ENCODE data around the gene LBX1.

The LBX1 gene

DNA sequence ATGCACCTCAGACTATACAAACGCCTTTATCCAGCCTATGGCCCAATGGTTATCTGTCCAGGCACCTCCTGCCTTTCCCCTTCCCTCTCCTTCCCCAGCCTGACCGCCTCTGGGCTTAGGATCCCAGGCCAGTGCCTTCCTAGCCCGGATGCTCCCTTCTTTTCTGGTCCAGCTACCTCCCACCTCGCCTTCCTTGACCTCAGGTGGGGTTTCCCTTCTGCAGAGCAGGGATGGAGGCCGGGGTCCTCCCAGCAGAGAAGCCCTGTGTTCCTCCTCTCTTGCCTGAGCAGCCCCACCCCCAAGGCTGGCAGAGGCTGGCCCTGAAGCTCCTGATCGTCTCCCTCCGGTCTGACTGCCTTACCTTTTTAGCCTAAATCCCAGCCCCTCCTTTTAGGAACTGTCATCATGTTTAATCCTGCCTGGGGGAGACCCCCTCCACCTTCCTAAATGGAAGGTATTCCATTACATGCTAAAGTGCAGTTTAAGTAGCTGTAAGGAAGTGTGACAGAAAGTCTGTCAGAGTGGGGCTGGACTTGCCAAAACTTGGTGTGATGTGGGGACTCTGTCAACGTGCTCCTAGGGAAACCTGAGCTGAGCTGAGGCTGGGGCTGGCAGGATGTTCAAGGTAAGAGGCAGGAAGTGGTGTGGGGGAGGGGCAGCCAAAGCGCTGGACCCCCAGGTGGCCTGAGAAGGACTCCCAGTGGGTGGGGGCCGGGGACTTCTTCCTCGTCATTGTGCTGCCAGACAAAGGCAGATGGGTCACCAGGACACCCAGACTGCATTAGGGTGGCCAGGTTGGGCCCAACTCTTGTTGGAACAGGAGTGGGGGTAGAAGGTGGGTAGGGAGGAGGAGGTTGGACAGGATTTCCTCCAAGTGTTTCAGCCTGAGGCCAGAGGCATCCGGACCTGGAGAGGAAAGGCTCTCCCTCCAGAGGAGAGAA lies 39.5 kb downstream of the LBX1 start:
- H3K4me3 ChIP-seq (ENCODE audit: low read depth, low read length), result no peak overlapping the region
- TF ChIP-seq, protein P1, sequence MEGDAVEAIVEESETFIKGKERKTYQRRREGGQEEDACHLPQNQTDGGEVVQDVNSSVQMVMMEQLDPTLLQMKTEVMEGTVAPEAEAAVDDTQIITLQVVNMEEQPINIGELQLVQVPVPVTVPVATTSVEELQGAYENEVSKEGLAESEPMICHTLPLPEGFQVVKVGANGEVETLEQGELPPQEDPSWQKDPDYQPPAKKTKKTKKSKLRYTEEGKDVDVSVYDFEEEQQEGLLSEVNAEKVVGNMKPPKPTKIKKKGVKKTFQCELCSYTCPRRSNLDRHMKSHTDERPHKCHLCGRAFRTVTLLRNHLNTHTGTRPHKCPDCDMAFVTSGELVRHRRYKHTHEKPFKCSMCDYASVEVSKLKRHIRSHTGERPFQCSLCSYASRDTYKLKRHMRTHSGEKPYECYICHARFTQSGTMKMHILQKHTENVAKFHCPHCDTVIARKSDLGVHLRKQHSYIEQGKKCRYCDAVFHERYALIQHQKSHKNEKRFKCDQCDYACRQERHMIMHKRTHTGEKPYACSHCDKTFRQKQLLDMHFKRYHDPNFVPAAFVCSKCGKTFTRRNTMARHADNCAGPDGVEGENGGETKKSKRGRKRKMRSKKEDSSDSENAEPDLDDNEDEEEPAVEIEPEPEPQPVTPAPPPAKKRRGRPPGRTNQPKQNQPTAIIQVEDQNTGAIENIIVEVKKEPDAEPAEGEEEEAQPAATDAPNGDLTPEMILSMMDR (conservative IDR thresholded peaks at IDR 0.05; ENCODE audit: low read depth, low read length), result no peak
- DNase-seq (ENCODE audit: low read depth), result no peak

DNA sequence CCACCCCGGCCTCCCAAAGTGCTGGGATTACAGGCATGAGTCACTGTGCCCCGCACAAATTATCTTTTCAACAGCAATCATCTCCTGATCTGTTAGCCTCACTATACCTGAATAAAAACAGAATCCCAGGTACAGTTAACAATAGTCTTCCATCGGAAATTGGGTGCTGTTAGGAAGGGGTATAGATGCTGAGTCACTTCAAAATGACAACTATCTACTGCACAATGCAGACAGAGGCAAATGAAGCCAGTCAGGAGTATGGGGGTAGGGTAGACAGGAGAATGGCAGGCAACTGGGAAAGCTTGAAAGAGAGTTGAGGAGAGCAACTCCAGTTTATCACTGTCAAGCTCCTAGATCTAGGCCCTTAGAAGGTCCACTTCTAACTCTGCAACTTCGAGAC lies 40.3 kb downstream of the LBX1 start:
- TF ChIP-seq, protein P1 (conservative IDR thresholded peaks at IDR 0.05; ENCODE audit: low read depth, low read length), result no peak
- H3K4me3 ChIP-seq (ENCODE audit: low read depth, low read length), result no peak overlapping the region
- no peak for DNase-seq (ENCODE audit: low read depth)

DNA sequence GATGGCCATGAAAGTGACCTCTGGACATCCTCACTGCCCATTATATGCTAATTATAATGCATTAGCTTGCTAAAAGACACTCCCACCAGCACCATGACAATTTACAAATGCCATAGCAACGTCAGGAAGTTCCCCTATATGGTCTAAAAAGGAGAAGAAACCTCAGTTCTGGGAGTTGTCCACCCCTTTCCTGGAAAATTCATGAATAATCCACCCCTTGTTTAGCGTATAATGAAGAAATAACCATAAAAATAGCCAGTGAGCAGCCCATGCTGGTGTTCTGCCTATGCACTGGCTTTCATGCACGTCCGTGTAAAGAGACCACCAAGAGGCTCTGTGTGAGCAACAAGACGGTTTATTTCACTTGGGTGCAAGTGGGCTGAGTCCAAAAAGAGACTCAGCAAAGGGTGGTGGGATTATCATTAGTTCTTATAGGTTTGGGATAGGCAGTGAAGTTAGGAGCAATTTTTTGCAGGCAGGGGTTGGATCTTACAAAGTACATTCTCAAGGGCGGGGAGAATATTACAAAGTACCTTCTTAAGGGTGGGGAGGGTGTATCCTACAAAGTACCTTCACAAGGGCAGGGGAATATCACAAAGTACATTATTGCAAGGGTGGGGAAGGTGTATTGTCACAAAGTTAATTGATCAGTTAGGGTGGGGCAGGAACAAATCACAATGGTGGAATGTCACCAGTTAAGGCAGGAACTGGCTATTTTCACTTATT lies 45.6 kb downstream of the LBX1 start:
- TF ChIP-seq, protein P1 (conservative IDR thresholded peaks at IDR 0.05; ENCODE audit: low read depth, low read length), result no peak

DNA sequence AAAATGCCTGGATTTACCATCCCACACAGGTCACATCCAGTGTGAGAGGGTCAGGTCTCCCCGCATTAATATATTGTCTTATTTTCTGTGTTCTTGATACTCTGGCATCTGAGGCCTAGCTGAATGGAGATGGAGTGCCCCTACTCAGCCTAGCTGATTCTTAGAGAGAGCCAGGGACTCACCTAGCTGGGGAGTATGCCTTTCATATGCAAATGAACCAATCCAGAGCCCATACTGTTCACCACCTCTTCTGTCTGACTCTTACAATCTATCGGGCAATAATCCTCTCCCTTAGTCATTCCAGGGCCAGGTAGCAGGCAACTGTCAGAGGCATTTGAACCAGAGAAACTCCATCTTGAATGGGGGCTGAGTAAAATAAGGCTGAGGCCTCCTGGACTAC lies 46.3 kb downstream of the LBX1 start:
- DNase-seq (ENCODE audit: low read depth), result no peak
- TF ChIP-seq, protein P1 (conservative IDR thresholded peaks at IDR 0.05; ENCODE audit: low read depth, low read length), result no peak
- H3K4me3 ChIP-seq (ENCODE audit: low read depth, low read length), result no peak overlapping the region

More for the DNA sequence above, 45.6 kb downstream of the LBX1 start:
- H3K4me3 ChIP-seq (ENCODE audit: low read depth, low read length), result no peak overlapping the region
- DNase-seq (ENCODE audit: low read depth), result no peak

Measured in choroid plexus epithelial cell (primary cell).